ENCODE measurements around the gene FAM131B. TPM values are rescaled to one million over a fixed set of nuclear protein-coding genes. Genes with fewer than 3 reads are reported as not detected.

FAM131B gene
- total and polyA plus RNA-seq, 9 of the 15 experiments (the other 6 are each of a cell fraction or from before 2014, with no cell fraction given), result 0.03 to 0.04 TPM; not detected in 7

GRCh38 chr7:143384148-143384547, 21.6 kb upstream of the FAM131B start (continued):
- TF ChIP-seq, protein P1, sequence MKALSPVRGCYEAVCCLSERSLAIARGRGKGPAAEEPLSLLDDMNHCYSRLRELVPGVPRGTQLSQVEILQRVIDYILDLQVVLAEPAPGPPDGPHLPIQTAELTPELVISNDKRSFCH (CRISPR knock-in tag; IDR thresholded peaks at IDR 0.05), result no peak
- TF ChIP-seq, protein P1 (tag; IDR thresholded peaks at IDR 0.05), result no peak
- TF ChIP-seq OTX1 (CRISPR knock-in tag; IDR thresholded peaks at IDR 0.05), result 0 out of 2 replicates have a peak, but pooled peaks have one; percentile 8

GRCh38 chr7:143383642-143383957, 21.1 kb upstream of the FAM131B start:
- no peak for ATAC-seq
- H2AFZ ChIP-seq (ENCODE audit: low read depth, low read length), result no peak overlapping the region
- no peak overlapping the region for H3K4me2 ChIP-seq (ENCODE audit: insufficient read depth, low read length)
- BruUV-seq (replicated peaks), result no TSS peak
- no peaks in the 10 kb centered on the region for H3K27me3 ChIP-seq (ENCODE audit: control insufficient read depth in 2 of 2, insufficient read depth in 2 of 2, low read length in 2 of 2)
- no peak overlapping the region for H3K27ac ChIP-seq (ENCODE audit: extremely low read depth, low read depth, low read length)
- no peak for DNase-seq (ENCODE audit: extremely low read depth in 1 of 4, low spot score in 3 of 4)
- WGBS (ENCODE audit: insufficient coverage, low coverage, missing lambda C conversion rate), result 91% methylated on average over 1 of the region's 1 CpG
- in situ Hi-C loops (cut with MboI) (no loop called here), intact Hi-C loops (cut with micrococcal nuclease) (loop anchor here (5.0 kb wide), 1 partner anchor 36 kb away; no protein-coding TSS in a partner anchor)
- peaks cover 13% of the 10 kb centered on the region for H4K20me1 ChIP-seq (replicated peaks; ENCODE audit: control insufficient read depth, insufficient read depth, low read length)
- H3K4me3 ChIP-seq, result no peak overlapping the region
- H3K36me3 ChIP-seq (ENCODE audit: control insufficient read depth, insufficient read depth, low read length), result peaks cover 52% of the 10 kb centered on the region; the same call in 2 of the 3 replicates
- peaks cover 12% of the 10 kb centered on the region for H3K79me2 ChIP-seq (ENCODE audit: control insufficient read depth, insufficient read depth, low read length)
- ChIA-PET POLR2A (interaction anchor here (0.7 to 2.4 kb wide), 7 partner anchors 10 to 39 kb away, joined by 3 to 46 read pairs (median 4); no protein-coding TSS in a partner anchor), CTCF (ENCODE audit: low intra/inter-chr PET ratio) (no interaction called here)
- FAIRE-seq, result no peak
- H3K9me3 ChIP-seq (replicated peaks; ENCODE audit: control insufficient read depth, insufficient read depth, low read depth, low read length), result no peaks in the 10 kb centered on the region
- peak; percentile 66 for TF ChIP-seq KDM5B (IDR thresholded peaks at IDR 0.05; ENCODE audit: insufficient replicate concordance, low read depth, low read length)
- TF ChIP-seq MTA1 (IDR thresholded peaks at IDR 0.05; ENCODE audit: borderline replicate concordance), result no peak
- TF ChIP-seq, protein P2, sequence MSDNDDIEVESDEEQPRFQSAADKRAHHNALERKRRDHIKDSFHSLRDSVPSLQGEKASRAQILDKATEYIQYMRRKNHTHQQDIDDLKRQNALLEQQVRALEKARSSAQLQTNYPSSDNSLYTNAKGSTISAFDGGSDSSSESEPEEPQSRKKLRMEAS (CRISPR knock-in tag; IDR thresholded peaks at IDR 0.05), result peak; percentile 29; the same call in 1 of the 2 replicates
- 0 out of 2 replicates have a peak, but pooled peaks have one; percentile 3 for TF ChIP-seq SP1 (CRISPR knock-in tag; IDR thresholded peaks at IDR 0.05)
- peaks cover 13% of the 10 kb centered on the region for H3K9me1 ChIP-seq (ENCODE audit: control insufficient read depth, insufficient read depth, low read length)
- no peak overlapping the region; a peak in 1 of 4 replicates for H3K9ac ChIP-seq (ENCODE audit: insufficient read depth in 1 of 2, low read depth in 2 of 2, low read length in 2 of 2)
- peaks cover 21 to 47% of the 10 kb centered on the region in 2 experiments; a peak in 4 of 5 replicates for H3K4me1 ChIP-seq (replicated peaks in 1 of 2; ENCODE audit: control insufficient read depth in 2 of 2, insufficient read depth in 2 of 2, low read length in 2 of 2)
